ENCODE measurements around the gene CPXM2. TPM values are rescaled to one million over a fixed set of nuclear protein-coding genes. Genes with fewer than 3 reads are reported as not detected.

CPXM2 gene
- total and polyA plus RNA-seq, 5 experiments from 2014 or later = not detected

DNA sequence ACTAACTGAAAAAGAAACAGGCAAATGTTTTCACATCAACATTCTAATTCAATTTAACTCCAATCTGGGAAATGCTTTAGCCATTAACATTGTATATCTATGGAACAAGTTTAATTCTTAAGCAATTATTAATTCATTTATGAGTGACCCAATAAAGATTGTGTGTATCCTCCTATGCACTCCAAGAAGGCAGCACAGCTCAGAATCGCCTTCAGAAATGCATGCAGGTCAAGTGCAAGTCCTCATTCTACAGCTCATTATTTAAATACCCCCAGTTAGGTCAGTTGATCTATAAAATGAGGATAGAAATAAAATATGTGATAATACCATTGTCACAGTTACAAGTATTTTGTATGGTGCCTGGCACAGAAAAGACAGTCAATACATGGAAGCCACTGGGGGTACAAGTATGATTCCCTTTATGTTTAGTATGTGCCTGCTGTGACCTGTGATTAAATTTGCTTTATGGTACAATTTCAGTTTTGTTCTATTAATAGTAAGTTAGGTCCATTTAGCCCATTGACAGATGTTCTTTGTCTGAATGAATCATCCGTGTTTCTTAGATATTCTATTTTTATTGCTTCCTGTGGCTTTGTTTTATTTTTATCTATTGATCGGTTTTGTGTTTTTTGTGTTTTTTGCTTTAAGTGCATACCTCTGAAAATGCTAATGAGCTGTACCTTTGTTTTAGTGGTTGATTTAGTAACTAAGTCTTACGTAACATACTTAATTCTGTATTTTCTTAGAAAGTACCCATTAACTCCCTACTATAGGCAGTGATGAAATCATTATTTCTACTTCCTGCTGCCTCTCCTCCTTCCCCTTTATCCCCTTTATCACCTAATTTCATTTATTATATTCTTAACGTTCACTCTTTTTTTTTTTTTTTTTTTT lies 42.8 kb downstream of the CPXM2 start:
- Mint-ChIP-seq H3K27me3 (peaks cover 8 to 27% (median 16%) of the 10 kb centered on the region in 5 donors), H3K27ac (no peak overlapping the region), H3K4me1 (no peaks in the 10 kb centered on the region), H3K36me3 (no peaks in the 10 kb centered on the region), H3K9me3 (peaks cover 0 to 5% (median 2%) of the 10 kb centered on the region in 9 donors), H3K4me3 (no peak overlapping the region)
- POLR2A ChIA-PET = no interaction called here
- ATAC-seq = no peak
- DNase-seq = no peak

DNA sequence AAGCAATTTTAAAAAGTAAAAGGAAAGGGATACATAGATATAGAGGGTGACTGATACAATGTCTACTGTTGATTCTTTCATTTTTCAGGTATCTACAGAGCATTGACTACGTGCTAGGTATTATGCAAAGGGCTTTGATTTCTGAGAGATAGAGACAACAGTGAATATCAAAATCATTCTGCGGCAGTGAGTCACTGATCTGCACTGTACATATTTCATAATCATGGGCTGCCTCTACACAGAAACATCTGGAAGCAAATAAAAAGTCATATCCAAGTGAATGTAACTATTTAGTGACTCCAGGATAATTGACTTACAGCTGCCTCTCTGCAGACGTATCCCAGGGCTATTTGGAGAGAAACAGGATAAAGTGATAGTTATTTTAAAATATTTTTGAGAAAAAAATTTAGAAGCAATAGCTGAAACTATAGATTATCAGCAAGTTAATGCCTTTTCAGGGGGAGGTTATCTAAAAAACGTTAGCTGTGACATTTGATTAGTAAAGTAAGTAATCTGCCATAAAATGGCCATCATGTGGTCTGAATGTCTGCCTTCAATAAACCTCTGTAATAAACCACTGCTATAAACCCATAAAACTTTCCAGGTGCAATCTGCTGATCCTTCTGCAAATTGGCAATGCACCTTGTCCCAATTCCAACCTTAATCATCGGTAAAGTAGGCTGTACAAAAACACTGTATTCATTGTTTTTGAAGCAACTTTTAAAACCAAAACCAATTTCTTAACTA lies 43.7 kb downstream of the CPXM2 start:
- no peak overlapping the region for H3K27ac Mint-ChIP-seq
- ATAC-seq (no peak), DNase-seq (no peak)
- H3K4me3 Mint-ChIP-seq = no peak overlapping the region
- H3K27me3 Mint-ChIP-seq = peaks cover 8 to 21% (median 12%) of the 10 kb centered on the region in 5 donors
- no peaks in the 10 kb centered on the region for H3K4me1 Mint-ChIP-seq
- H3K36me3 Mint-ChIP-seq = no peaks in the 10 kb centered on the region
- H3K9me3 Mint-ChIP-seq = peaks cover 0 to 5% (median 2%) of the 10 kb centered on the region in 9 donors
- POLR2A ChIA-PET = no interaction called here

- H3K27me3 Mint-ChIP-seq = peaks cover 0 to 18% (median 7%) of the 10 kb centered on the region in 5 donors
- H3K4me3 Mint-ChIP-seq = no peak overlapping the region
- DNase-seq (no peak), ATAC-seq (no peak)
- POLR2A ChIA-PET = no interaction called here
- no peaks in the 10 kb centered on the region for H3K36me3 Mint-ChIP-seq
- no peaks in the 10 kb centered on the region for H3K4me1 Mint-ChIP-seq
- no peak overlapping the region for H3K27ac Mint-ChIP-seq
- peaks cover 0 to 6% (median 0%) of the 10 kb centered on the region in 9 donors for H3K9me3 Mint-ChIP-seq
These were observed 47.8 kb downstream of the CPXM2 start for GRCh38 chr10:123843835-123844234.

DNA sequence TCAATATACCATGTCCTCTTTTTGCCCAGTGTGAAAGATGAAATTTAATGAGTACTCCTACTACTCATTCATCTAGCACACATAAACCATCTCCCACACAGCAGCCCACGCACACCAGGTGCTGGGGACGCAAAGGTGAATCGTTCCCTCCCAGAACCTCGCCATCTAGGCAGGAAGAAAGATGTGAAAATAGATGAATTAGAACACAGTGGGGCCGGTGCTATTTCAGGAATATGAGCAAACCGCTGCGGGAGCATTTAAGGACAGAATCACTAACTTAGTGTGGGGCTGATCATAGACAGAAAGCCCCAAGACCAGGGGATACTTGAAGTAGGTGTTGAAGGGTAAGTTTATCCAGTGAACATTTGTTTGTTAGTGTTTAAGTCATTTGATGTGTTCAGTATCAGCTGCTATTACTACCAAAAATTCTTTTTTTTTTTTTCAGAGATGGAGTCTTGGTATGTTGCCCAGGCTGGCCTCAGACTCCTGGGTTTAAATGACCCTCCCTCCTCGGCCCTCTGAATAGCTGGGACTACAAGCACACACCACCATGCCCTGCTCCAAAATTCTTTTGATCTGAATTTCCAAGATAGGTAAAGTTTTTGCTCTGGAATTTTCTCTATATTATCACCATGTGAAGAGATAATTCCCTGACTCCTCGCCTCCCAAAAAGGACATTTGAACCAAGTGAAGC lies 48.8 kb downstream of the CPXM2 start:
- ATAC-seq (no peak), DNase-seq (no peak)
- Mint-ChIP-seq H3K27ac (no peak overlapping the region), H3K36me3 (no peaks in the 10 kb centered on the region), H3K27me3 (peaks cover 0 to 18% (median 7%) of the 10 kb centered on the region in 5 donors), H3K4me1 (no peaks in the 10 kb centered on the region), H3K4me3 (no peak overlapping the region), H3K9me3 (peaks cover 0 to 6% (median 0%) of the 10 kb centered on the region in 9 donors)
- POLR2A ChIA-PET = no interaction called here

DNA sequence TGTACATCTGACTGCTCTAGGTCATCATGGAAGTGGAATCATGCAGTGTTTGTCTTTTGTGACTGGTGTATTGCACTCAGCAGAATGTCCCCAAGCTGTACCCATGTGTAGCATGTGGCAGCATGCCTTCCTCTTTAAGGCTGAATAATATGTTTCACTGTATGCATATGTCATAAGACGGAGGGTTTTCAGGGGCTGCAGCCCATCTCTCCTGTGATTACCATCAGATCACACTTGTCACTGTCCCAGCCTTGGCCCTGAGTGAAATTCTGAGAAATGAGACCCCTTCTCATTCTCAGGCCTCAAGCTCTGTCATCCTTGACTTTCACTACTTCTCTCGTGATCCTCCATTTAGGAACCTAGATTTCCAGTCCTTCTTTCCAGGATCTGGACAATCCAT lies 50.0 kb downstream of the CPXM2 start:
- POLR2A ChIA-PET = no interaction called here

GRCh38 chr10:123841115-123841514 lies 50.5 kb downstream of the CPXM2 start:
- Mint-ChIP-seq H3K36me3 (no peaks in the 10 kb centered on the region), H3K27ac (no peak overlapping the region), H3K4me1 (no peaks in the 10 kb centered on the region), H3K27me3 (peaks cover 4 to 33% (median 10%) of the 10 kb centered on the region in 5 donors), H3K9me3 (peaks cover 0 to 7% (median 0%) of the 10 kb centered on the region in 9 donors), H3K4me3 (no peak overlapping the region)
- DNase-seq (no peak), ATAC-seq (no peak)
- POLR2A ChIA-PET = no interaction called here

More for the DNA sequence above, 50.0 kb downstream of the CPXM2 start:
- Mint-ChIP-seq H3K36me3 (no peaks in the 10 kb centered on the region), H3K9me3 (peaks cover 0 to 6% (median 0%) of the 10 kb centered on the region in 9 donors), H3K27ac (no peak overlapping the region), H3K27me3 (peaks cover 0 to 29% (median 10%) of the 10 kb centered on the region in 5 donors), H3K4me1 (no peaks in the 10 kb centered on the region), H3K4me3 (no peak overlapping the region)
- DNase-seq = no peak
- no peak for ATAC-seq

DNA sequence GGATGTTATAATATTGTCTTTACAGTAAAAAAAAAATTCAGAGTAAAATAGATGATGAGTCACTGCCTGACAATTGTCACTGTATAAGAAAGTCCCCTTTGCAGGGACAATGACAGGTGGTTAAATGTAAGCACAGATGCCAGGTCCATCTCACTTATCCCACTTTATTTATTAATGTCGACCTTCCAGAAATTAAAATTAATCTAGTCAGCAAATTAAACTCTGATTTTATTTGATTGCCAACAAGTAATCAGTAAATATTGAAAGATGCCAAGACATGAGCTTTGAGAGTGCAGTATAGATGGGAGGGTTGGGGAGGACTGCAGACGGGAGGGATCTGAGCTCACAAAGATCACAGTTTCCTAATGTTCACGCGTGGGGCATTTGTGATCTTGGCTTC lies 50.9 kb downstream of the CPXM2 start:
- H3K9me3 Mint-ChIP-seq = peaks cover 0 to 7% (median 0%) of the 10 kb centered on the region in 9 donors
- POLR2A ChIA-PET = no interaction called here
- ATAC-seq (no peak), DNase-seq (no peak)
- no peak overlapping the region for H3K27ac Mint-ChIP-seq
- H3K27me3 Mint-ChIP-seq = peaks cover 5 to 36% (median 10%) of the 10 kb centered on the region in 5 donors
- no peaks in the 10 kb centered on the region for H3K36me3 Mint-ChIP-seq
- H3K4me1 Mint-ChIP-seq = no peaks in the 10 kb centered on the region
- H3K4me3 Mint-ChIP-seq = no peak overlapping the region

- Mint-ChIP-seq H3K9me3 (peaks cover 0 to 7% (median 0%) of the 10 kb centered on the region in 9 donors), H3K27me3 (peaks cover 5 to 44% (median 7%) of the 10 kb centered on the region in 5 donors), H3K4me1 (no peaks in the 10 kb centered on the region), H3K36me3 (no peaks in the 10 kb centered on the region), H3K27ac (no peak overlapping the region), H3K4me3 (no peak overlapping the region)
- DNase-seq (no peak), ATAC-seq (no peak)
- POLR2A ChIA-PET = no interaction called here
These were observed 52.9 kb downstream of the CPXM2 start for GRCh38 chr10:123838596-123839310.

- POLR2A ChIA-PET = no interaction called here
- Mint-ChIP-seq H3K9me3 (peaks cover 0 to 7% (median 0%) of the 10 kb centered on the region in 9 donors), H3K4me1 (no peaks in the 10 kb centered on the region), H3K27me3 (peaks cover 7 to 54% (median 9%) of the 10 kb centered on the region in 5 donors), H3K36me3 (no peaks in the 10 kb centered on the region), H3K4me3 (no peak overlapping the region), H3K27ac (no peak overlapping the region)
- ATAC-seq (no peak), DNase-seq (no peak)
These were observed 53.9 kb downstream of the CPXM2 start for GRCh38 chr10:123837756-123838155.

- POLR2A ChIA-PET = no interaction called here
- no peaks in the 10 kb centered on the region for H3K36me3 Mint-ChIP-seq
- peaks cover 0 to 4% (median 0%) of the 10 kb centered on the region in 9 donors for H3K9me3 Mint-ChIP-seq
- no peak overlapping the region for H3K27ac Mint-ChIP-seq
- DNase-seq = no peak
- H3K4me1 Mint-ChIP-seq = no peaks in the 10 kb centered on the region
- ATAC-seq = no peak
- peaks cover 7 to 46% (median 14%) of the 10 kb centered on the region in 5 donors for H3K27me3 Mint-ChIP-seq
- H3K4me3 Mint-ChIP-seq = no peak overlapping the region
These were observed 55.0 kb downstream of the CPXM2 start for GRCh38 chr10:123836418-123837145.

GRCh38 chr10:123835575-123835974 lies 56.0 kb downstream of the CPXM2 start:
- no peak overlapping the region for H3K4me3 Mint-ChIP-seq
- POLR2A ChIA-PET = no interaction called here
- H3K4me1 Mint-ChIP-seq = no peaks in the 10 kb centered on the region
- H3K9me3 Mint-ChIP-seq = peaks cover 0 to 2% (median 0%) of the 10 kb centered on the region in 9 donors
- ATAC-seq (no peak), DNase-seq (no peak)
- no peaks in the 10 kb centered on the region for H3K36me3 Mint-ChIP-seq
- H3K27me3 Mint-ChIP-seq = peaks cover 7 to 50% (median 19%) of the 10 kb centered on the region in 5 donors
- no peak overlapping the region for H3K27ac Mint-ChIP-seq

Data from naive thymus-derived CD8-positive, alpha-beta T cell (primary cell).